MM.1S (cell line): ENCODE results near the gene TSPAN4.

Source experiments
- DNase-seq: peaks from one replicate; pipeline ENCODE4 v3.0.0-alpha.2; 2015
- H2AFZ ChIP-seq: fragments of 300-600 bp; sonication (generic); 2 replicates; pipeline ENCODE4 v1.6.0; 2016; ENCODE audit warnings: antibody characterized with exemption, low read length
- H3F3A ChIP-seq: fragments of 300-600 bp; sonication (generic); 2 replicates; pipeline ENCODE4 v1.6.1; 2016; ENCODE audit warnings: mild to moderate bottlenecking, antibody characterized with exemption, low read length, moderate library complexity, mixed read lengths; ENCODE audit not compliant: insufficient read depth
- H3K27ac ChIP-seq: fragments of 300-600 bp; sonication (generic); 2 replicates; pipeline ENCODE4 v1.5.1; 2016; ENCODE audit warnings: mild to moderate bottlenecking, low read length
- H3K27me3 ChIP-seq: fragments of 300-600 bp; sonication (generic); replicated peaks from 2 replicates; pipeline ENCODE4 v1.6.0; 2016; ENCODE audit warnings: low read length; ENCODE audit not compliant: insufficient read depth
- H3K36me3 ChIP-seq: fragments of 300-600 bp; sonication (generic); replicated peaks from 2 replicates; pipeline ENCODE4 v1.6.1; 2016; ENCODE audit warnings: mild to moderate bottlenecking, low read length, mixed read lengths; ENCODE audit not compliant: insufficient read depth
- H3K4me1 ChIP-seq: fragments of 300-600 bp; sonication (generic); 2 replicates; pipeline ENCODE4 v1.6.1; 2016; ENCODE audit warnings: low read length, mixed read lengths
- H3K4me2 ChIP-seq: fragments of 300-600 bp; sonication (generic); 2 replicates; pipeline ENCODE4 v1.6.0; 2016; ENCODE audit warnings: low read depth, low read length
- H3K4me3 ChIP-seq: fragments of 300-600 bp; sonication (generic); 2 replicates; pipeline ENCODE4 v1.5.1; 2016; ENCODE audit warnings: low read length, mixed read lengths
- H3K79me2 ChIP-seq: fragments of 300-600 bp; sonication (generic); 2 replicates; pipeline ENCODE4 v1.6.1; 2016; ENCODE audit warnings: mixed run types, low read length, mixed read lengths
- H3K9ac ChIP-seq: fragments of 300-600 bp; sonication (generic); 2 replicates; pipeline ENCODE4 v1.6.1; 2016; ENCODE audit warnings: low read length, mixed read lengths
- H3K9me2 ChIP-seq: fragments of 300-600 bp; sonication (generic); replicated peaks from 2 replicates; pipeline ENCODE4 v1.6.1; 2016; ENCODE audit warnings: mild to moderate bottlenecking, low read length, mixed read lengths; ENCODE audit not compliant: insufficient read depth
- H3K9me3 ChIP-seq: fragments of 300-600 bp; sonication (generic); replicated peaks from 2 replicates; pipeline ENCODE4 v1.6.1; 2016; ENCODE audit warnings: mild to moderate bottlenecking, low read length, mixed read lengths; ENCODE audit not compliant: insufficient read depth
- H4K20me1 ChIP-seq: fragments of 300-600 bp; sonication (generic); 2 replicates; pipeline ENCODE4 v1.6.1; 2016; ENCODE audit warnings: mild to moderate bottlenecking, low read length, moderate library complexity, mixed read lengths; ENCODE audit not compliant: insufficient read depth
- EZH2 ChIP-seq: fragments of 300-600 bp; sonication (generic); optimal IDR thresholded peaks from 2 replicates; pipeline ENCODE3; 2017; ENCODE audit warnings: low read depth, mild to moderate bottlenecking, antibody characterized with exemption, low read length, mixed read lengths
- EZH2phosphoT487 ChIP-seq: fragments of 300-600 bp; sonication (generic); IDR thresholded peaks from 2 replicates; pipeline ENCODE4 v1.6.1; 2018; ENCODE audit warnings: antibody characterized with exemption, low read length
- TF ChIP-seq, protein P1 (sequence below): fragments of 300-600 bp; sonication (generic); IDR thresholded peaks from 2 replicates; pipeline ENCODE4 v1.5.1; 2016; ENCODE audit warnings: antibody characterized with exemption, low read length, mixed read lengths

The TSPAN4 gene

DNA sequence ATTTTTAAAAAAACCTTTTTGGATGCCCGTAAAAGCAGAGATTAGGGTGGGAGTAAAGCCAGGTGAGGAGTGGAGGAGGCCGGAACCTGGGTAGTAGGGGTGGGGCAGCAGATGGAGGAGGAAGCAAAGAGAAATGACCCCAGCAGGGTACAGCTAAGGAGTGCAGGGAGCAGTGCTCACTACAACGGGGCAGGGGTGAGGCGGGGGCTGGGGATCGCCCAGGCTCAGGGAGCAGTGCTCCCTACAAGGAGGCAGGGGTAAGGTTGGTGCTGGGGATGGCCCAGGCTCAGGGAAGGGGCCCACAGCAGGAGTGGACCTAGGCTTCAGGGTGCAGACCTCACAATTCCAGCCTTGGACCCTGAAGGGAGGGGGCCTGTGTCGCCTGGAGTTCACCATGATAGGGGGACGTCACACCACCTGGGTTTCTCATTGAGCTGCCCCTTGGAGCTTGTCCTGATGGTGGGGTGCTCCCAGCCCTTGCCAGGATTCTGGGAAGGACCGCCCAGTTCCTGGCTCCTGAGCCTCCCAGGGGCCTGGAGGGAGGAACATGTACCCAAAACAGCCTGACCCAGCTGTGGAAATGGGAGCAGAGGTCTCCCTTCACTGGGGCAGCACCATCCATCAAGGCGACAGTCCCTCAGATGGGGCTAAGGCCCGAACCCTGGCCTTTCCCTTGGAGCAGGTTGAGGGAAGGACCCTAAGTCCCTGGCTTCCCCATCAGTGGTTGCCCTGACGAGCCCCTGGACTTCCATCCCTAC is 26.8 kb upstream of the TSPAN4 start:
- Histone ChIP-seq H3K9me3 (no peaks in the 10 kb centered on the region), H3K36me3 (peaks cover 15% of the 10 kb centered on the region), H3K4me3 (no peak overlapping the region), H3K27ac (no peak overlapping the region), H3K9ac (no peak overlapping the region), H4K20me1 (peaks cover 15% of the 10 kb centered on the region), H3K4me2 (no peak overlapping the region), H3K9me2 (no peaks in the 10 kb centered on the region), H2AFZ (no peak overlapping the region), H3K79me2 (peaks cover 30% of the 10 kb centered on the region), H3K4me1 (peaks cover 13% of the 10 kb centered on the region), H3K27me3 (no peaks in the 10 kb centered on the region), H3F3A (peaks cover 34% of the 10 kb centered on the region)
- TF ChIP-seq EZH2phosphoT487: no peak
- no peak for DNase-seq

DNA sequence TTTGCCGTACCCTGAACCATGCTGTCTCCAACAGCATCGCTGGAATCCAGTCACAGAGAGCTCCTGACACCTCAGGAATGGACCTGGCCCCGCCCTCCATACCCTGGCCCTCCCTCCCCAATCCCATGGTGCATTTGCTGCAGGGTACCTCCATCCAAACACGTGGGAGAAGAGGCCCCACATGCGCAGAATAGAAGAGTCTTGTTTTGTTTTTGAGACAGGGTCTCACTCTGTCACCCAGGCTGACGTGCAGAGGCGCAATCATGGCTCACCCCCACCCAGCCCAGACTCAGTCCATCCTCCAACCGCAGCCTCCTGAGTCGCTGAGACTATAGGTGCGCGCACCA is 26.2 kb upstream of the TSPAN4 start:
- H3K9me2 ChIP-seq: no peaks in the 10 kb centered on the region
- peaks cover 28% of the 10 kb centered on the region for H3F3A ChIP-seq
- H2AFZ ChIP-seq: no peak overlapping the region
- no peak overlapping the region for H3K4me3 ChIP-seq
- TF ChIP-seq EZH2phosphoT487 (no peak), EZH2 (no peak)
- TF ChIP-seq, protein P1, sequence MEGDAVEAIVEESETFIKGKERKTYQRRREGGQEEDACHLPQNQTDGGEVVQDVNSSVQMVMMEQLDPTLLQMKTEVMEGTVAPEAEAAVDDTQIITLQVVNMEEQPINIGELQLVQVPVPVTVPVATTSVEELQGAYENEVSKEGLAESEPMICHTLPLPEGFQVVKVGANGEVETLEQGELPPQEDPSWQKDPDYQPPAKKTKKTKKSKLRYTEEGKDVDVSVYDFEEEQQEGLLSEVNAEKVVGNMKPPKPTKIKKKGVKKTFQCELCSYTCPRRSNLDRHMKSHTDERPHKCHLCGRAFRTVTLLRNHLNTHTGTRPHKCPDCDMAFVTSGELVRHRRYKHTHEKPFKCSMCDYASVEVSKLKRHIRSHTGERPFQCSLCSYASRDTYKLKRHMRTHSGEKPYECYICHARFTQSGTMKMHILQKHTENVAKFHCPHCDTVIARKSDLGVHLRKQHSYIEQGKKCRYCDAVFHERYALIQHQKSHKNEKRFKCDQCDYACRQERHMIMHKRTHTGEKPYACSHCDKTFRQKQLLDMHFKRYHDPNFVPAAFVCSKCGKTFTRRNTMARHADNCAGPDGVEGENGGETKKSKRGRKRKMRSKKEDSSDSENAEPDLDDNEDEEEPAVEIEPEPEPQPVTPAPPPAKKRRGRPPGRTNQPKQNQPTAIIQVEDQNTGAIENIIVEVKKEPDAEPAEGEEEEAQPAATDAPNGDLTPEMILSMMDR: no peak
- H3K36me3 ChIP-seq: peaks cover 13% of the 10 kb centered on the region
- H3K9me3 ChIP-seq: no peaks in the 10 kb centered on the region
- no peaks in the 10 kb centered on the region for H3K27me3 ChIP-seq
- H3K4me2 ChIP-seq: no peak overlapping the region
- peaks cover 8% of the 10 kb centered on the region for H3K4me1 ChIP-seq
- DNase-seq: no peak
- H3K9ac ChIP-seq: no peak overlapping the region
- H4K20me1 ChIP-seq: peaks cover 11% of the 10 kb centered on the region
- H3K27ac ChIP-seq: no peak overlapping the region
- H3K79me2 ChIP-seq: peaks cover 30% of the 10 kb centered on the region

DNA sequence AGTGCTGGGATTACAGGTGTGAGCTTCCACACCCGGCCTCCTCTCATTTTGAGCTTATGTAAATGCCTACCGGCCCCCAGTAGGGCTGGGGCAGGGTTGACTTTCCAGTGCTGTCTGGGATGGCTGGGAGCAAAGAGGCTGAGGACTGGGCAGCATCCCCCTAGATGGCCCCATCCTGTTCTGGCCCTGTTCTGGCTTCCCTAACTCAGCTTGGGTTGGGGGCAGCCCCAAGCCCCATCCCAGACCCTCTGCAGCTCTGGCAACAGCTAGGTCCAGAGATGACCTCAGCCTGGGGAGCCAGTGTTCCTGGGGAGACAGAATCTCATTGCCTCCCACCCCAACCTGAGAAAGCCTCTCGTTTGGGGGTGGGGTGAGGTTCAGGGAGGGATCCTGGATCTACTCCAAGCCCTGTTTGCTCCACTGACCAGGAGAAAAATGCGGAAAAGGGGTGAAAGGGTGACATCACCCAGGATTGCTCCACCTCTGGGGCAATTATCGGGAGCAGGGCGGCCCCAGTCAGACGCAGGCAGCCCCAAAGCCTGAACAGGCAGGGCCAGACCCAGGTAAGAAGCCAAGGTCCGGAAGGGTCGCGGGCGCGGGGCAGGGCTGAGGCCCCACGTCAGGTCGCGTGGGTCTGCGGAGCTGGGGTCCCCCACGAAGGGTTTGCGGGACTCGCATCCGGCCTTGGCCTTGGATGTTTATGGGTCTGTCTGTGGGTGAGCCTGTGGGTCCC is 24.1 kb upstream of the TSPAN4 start, which contains the start of gene PNPLA2:
Gene PNPLA2, plus strand, starts transcription at position 519 of the 733 bp plus-strand sequence. CDS start 805 bp downstream, outside the sequence.
- H3K4me1 ChIP-seq: peaks cover 5% of the 10 kb centered on the region; the same call in 1 of the 2 replicates
- H3K9me3 ChIP-seq: no peaks in the 10 kb centered on the region
- H4K20me1 ChIP-seq: no peaks in the 10 kb centered on the region
- no peak for DNase-seq
- H3K9ac ChIP-seq: peak within 1 kb of the TSS; percentile 77
- H3K36me3 ChIP-seq: no peaks in the 10 kb centered on the region
- peak within 1 kb of the TSS; percentile 56 for H2AFZ ChIP-seq
- no peaks in the 10 kb centered on the region for H3K27me3 ChIP-seq
- H3K4me3 ChIP-seq: peak within 1 kb of the TSS; percentile 78
- H3K4me2 ChIP-seq: peak within 1 kb of the TSS; percentile 91
- TF ChIP-seq, protein P1: no peak
- TF ChIP-seq EZH2 (no peak), EZH2phosphoT487 (no peak)
- peak within 1 kb of the TSS; percentile 51; the same call in 1 of the 2 replicates for H3K27ac ChIP-seq
- H3F3A ChIP-seq: peaks cover 8% of the 10 kb centered on the region
- peaks cover 17% of the 10 kb centered on the region for H3K79me2 ChIP-seq
- no peaks in the 10 kb centered on the region for H3K9me2 ChIP-seq
